ENCODE measurements around the gene HOXD9. TPM values are rescaled to one million over a fixed set of nuclear protein-coding genes. Genes with fewer than 3 reads are reported as not detected.

HOXD9 gene
- total RNA-seq, 2 experiments from 2014 or later, result not detected

GRCh38 chr2:176170602-176171305, 48.2 kb downstream of the HOXD9 start:
- H3K9me3 Mint-ChIP-seq, result no peaks in the 10 kb centered on the region
- no peak overlapping the region for H3K4me3 Mint-ChIP-seq
- no peak for TF ChIP-seq CTCF (IDR thresholded peaks at IDR 0.05)
- H3K27ac Mint-ChIP-seq, result no peak overlapping the region
- Histone ChIP-seq H3K4me1 (ENCODE audit: insufficient read depth, low read length) (peaks cover 15% of the 10 kb centered on the region), H3K27me3 (ENCODE audit: control insufficient read depth in 1 of 2, insufficient read depth in 2 of 2, low read length in 2 of 2) (peaks cover 79 to 97% of the 10 kb centered on the region in 2 experiments), H3K4me3 (ENCODE audit: low read length) (no peak overlapping the region), H3K27ac (ENCODE audit: low read depth in 1 of 2, low read length in 2 of 2) (no peak overlapping the region), H3K36me3 (ENCODE audit: insufficient read depth, low read length) (no peaks in the 10 kb centered on the region), H3K9me3 (ENCODE audit: control insufficient read depth in 1 of 2, insufficient read depth in 1 of 2, low read length in 2 of 2) (peaks cover 0 to 27% of the 10 kb centered on the region in 2 experiments)
- intact Hi-C loops (cut with DNase I, micrococcal nuclease), result loop anchor here in 1 of 2 experiments (10.0 kb wide), 1 partner anchor 46 kb away; the partner anchor contains the start of genes HOXD8 and HOXD9
- no peak for ATAC-seq (ENCODE audit: poor library complexity)
- ChIA-PET CTCF (no interaction called here), POLR2A (no interaction called here)
- H3K36me3 Mint-ChIP-seq (ENCODE audit: low read depth), result no peaks in the 10 kb centered on the region
- H3K4me1 Mint-ChIP-seq (ENCODE audit: low read depth), result peaks cover 20% of the 10 kb centered on the region
- no peak for DNase-seq
- H3K27me3 Mint-ChIP-seq, result peaks cover 94% of the 10 kb centered on the region

- Histone ChIP-seq H3K27ac (ENCODE audit: low read depth in 1 of 2, low read length in 2 of 2) (no peak overlapping the region), H3K4me1 (ENCODE audit: insufficient read depth, low read length) (peaks cover 15% of the 10 kb centered on the region), H3K4me3 (ENCODE audit: low read length) (no peak overlapping the region), H3K36me3 (ENCODE audit: insufficient read depth, low read length) (no peaks in the 10 kb centered on the region), H3K9me3 (ENCODE audit: control insufficient read depth in 1 of 2, insufficient read depth in 1 of 2, low read length in 2 of 2) (peaks cover 0 to 27% of the 10 kb centered on the region in 2 experiments), H3K27me3 (ENCODE audit: control insufficient read depth in 1 of 2, insufficient read depth in 2 of 2, low read length in 2 of 2) (peaks cover 79 to 97% of the 10 kb centered on the region in 2 experiments)
- intact Hi-C loops (cut with DNase I, micrococcal nuclease), result loop anchor here in 1 of 2 experiments (10.0 kb wide), 1 partner anchor 47 kb away; the partner anchor contains the start of genes HOXD8 and HOXD9
- Mint-ChIP-seq H3K4me3 (no peak overlapping the region), H3K27me3 (peaks cover 94% of the 10 kb centered on the region), H3K4me1 (ENCODE audit: low read depth) (peaks cover 27% of the 10 kb centered on the region), H3K27ac (no peak overlapping the region), H3K36me3 (ENCODE audit: low read depth) (no peaks in the 10 kb centered on the region), H3K9me3 (no peaks in the 10 kb centered on the region)
- DNase-seq (no peak), ATAC-seq (ENCODE audit: poor library complexity) (no peak)
- CTCF ChIA-PET, result no interaction called here
- TF ChIP-seq CTCF (IDR thresholded peaks at IDR 0.05), result no peak
- POLR2A ChIA-PET, result interaction anchor here (0.6 kb wide), 1 partner anchor 61 kb away, joined by 3 read pairs; no protein-coding TSS in a partner anchor
Measured at GRCh38 chr2:176171351-176172006, 49.0 kb downstream of the HOXD9 start.

- no peak for TF ChIP-seq CTCF (IDR thresholded peaks at IDR 0.05)
- intact Hi-C loops (cut with DNase I, micrococcal nuclease), result loop anchor here in 1 of 2 experiments (10.0 kb wide), 1 partner anchor 47 kb away; the partner anchor contains the start of genes HOXD8 and HOXD9
- H3K27ac ChIP-seq (ENCODE audit: low read depth in 1 of 2, low read length in 2 of 2), result no peak overlapping the region
- Mint-ChIP-seq H3K4me1 (ENCODE audit: low read depth) (peaks cover 27% of the 10 kb centered on the region), H3K27ac (no peak overlapping the region), H3K36me3 (ENCODE audit: low read depth) (no peaks in the 10 kb centered on the region), H3K4me3 (no peak overlapping the region), H3K27me3 (peaks cover 94% of the 10 kb centered on the region), H3K9me3 (no peaks in the 10 kb centered on the region)
- H3K27me3 ChIP-seq (ENCODE audit: control insufficient read depth in 1 of 2, insufficient read depth in 2 of 2, low read length in 2 of 2), result peaks cover 83 to 97% of the 10 kb centered on the region in 2 experiments
- H3K4me1 ChIP-seq (ENCODE audit: insufficient read depth, low read length), result peaks cover 15% of the 10 kb centered on the region
- no peak overlapping the region for H3K4me3 ChIP-seq (ENCODE audit: low read length)
- CTCF ChIA-PET, result no interaction called here
- H3K36me3 ChIP-seq (ENCODE audit: insufficient read depth, low read length), result no peaks in the 10 kb centered on the region
- ATAC-seq (ENCODE audit: poor library complexity) (no peak), DNase-seq (no peak)
- peaks cover 0 to 27% of the 10 kb centered on the region in 2 experiments for H3K9me3 ChIP-seq (ENCODE audit: control insufficient read depth in 1 of 2, insufficient read depth in 1 of 2, low read length in 2 of 2)
- POLR2A ChIA-PET, result interaction anchor here (0.6 kb wide), 1 partner anchor 62 kb away, joined by 3 read pairs; no protein-coding TSS in a partner anchor
Measured at GRCh38 chr2:176172007-176172894, 49.7 kb downstream of the HOXD9 start.

All from CD4-positive, alpha-beta T cell (primary cell).